Stimulated activated CD4-positive, alpha-beta T cell treated with anti-CD3 and anti-CD28 coated beads, Interleukin-4, amount 100 ng/mL, for 24 hours (primary cell): ENCODE measurements around the gene SLC24A4.

ENCODE experiments used
- DNase-seq: peaks from one replicate; pipeline ENCODE4 v3.0.0-alpha.2; 2020

SLC24A4 gene, protein sequence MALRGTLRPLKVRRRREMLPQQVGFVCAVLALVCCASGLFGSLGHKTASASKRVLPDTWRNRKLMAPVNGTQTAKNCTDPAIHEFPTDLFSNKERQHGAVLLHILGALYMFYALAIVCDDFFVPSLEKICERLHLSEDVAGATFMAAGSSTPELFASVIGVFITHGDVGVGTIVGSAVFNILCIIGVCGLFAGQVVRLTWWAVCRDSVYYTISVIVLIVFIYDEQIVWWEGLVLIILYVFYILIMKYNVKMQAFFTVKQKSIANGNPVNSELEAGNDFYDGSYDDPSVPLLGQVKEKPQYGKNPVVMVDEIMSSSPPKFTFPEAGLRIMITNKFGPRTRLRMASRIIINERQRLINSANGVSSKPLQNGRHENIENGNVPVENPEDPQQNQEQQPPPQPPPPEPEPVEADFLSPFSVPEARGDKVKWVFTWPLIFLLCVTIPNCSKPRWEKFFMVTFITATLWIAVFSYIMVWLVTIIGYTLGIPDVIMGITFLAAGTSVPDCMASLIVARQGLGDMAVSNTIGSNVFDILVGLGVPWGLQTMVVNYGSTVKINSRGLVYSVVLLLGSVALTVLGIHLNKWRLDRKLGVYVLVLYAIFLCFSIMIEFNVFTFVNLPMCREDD

DNA sequence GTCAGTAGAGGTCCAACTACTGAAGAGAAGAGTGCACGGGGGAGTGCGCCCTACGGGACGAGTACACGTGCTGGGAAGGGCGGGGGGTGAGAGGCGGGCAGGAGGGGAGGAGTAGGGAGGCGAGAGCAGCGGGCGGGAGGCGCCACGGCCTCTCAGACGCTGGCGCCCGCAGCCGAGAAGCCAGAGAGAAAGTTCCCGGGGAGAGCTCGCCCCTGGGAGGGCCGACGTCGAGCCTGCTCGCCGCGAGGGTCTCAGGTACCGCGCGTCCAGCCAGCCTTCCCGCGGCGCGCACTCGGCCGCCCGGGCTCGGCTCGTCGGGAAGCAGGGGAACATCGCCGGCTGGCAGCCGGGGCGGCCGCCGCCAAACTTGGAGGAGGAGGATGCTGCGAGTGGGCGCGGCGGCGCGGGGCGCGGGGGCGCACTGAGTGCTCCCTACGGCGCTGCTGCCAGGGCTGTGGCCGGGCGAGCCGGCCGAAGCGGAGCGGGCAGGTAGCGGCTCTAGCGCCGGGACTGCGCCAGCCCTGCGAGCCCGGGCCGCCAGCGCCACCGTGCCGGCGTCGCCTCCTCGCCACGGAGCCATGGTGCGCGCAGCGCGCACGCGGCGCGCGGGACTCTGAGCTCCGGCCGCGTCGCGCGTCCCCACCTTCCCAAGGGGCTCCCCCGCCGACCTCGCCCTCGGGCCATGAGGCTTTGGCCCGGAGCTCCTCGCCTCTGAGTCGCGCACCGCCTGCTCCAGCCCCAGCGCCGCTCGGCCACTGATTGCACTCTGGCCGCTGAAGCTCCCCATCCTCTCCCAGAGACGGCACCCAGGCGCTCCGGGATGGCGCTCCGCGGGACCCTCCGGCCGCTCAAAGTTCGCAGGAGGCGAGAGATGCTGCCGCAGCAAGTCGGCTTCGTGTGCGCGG, at the start of gene SLC24A4:
Gene SLC24A4, plus strand, starts transcription at position 155 of the 905 bp plus-strand sequence. Its CDS starts 666 bp downstream, at position 821.
- DNase-seq: no peak

DNA sequence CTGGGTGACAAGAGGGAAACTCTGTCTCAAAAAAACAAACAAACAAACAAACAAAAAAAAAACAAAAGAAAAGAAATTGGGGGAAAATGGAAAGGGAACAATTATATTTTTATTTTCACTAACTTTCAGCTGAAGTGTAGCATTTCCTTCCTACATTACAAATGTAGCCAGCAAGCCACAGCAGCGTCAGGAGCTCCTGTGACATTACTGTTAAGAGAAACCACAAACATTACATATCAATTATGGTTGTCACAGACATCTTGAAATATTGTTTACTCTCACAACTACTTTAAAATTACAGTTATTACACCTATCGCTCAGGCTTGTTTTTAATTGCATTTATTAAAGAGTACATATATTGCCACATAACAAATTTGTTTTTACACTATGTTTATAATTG, 49.8 kb upstream of the SLC24A4 start:
- DNase-seq: no peak

DNA sequence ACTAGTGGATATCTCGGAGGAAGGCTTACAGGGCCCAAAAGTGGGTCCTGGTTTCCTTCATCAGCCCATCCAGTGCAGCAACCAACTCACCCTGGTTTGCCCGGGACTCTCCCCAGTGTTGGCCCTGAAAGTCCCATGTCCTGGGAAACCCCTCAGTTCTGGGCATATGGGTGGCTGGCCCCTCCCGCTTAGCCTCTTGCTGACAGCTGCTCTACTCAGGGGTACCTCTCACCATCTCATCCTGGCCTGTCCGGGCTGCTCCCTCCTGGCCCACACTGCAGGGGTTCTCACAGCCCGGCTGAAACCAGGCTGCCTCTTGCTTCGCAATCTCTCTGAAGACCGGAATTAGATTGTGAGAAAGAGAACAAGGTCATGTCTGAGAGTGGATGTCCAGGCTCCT, 48.9 kb upstream of the SLC24A4 start:
- DNase-seq: no peak

DNA sequence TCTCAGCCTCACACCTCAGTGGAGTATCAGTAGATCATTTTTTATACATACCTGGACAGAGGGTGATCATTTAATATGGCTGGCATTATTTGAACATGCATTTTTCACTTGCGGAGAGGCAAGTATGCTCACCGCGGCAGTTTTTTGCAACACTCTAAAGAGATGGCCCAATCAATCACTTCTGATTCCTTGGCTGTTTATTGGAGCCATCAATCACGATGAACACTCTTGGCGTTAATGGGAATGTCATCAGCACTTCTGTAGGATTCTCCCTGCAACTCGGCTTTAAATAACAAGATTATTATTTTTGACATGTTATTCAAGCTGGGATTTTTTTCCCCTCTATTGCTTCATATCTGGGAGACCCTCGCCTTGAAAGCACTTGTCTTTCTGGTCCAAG, 46.9 kb upstream of the SLC24A4 start:
- DNase-seq: no peak

DNA sequence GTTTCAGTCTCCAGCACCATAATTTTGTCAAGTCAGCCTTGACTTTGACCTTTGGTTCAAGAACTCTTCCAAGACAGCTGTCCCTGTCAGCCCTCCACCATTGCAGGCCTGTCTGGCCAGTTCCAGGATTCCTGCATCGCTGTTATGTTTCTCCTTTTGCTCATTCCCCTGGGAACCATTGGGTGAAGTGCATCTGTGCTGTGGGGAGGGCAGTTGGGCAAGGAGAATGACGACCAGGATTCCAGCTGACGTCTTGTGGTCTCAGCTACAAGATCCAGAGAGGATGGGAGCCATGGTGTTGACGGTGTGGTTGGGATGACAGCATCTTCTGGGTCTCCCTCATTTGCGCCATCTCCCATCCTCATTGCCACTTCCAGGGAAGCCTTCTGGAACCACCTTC, 45.9 kb upstream of the SLC24A4 start:
- DNase-seq: no peak

- no peak for DNase-seq
Observed at GRCh38 chr14:92280554-92281262, 42.3 kb upstream of the SLC24A4 start.

DNA sequence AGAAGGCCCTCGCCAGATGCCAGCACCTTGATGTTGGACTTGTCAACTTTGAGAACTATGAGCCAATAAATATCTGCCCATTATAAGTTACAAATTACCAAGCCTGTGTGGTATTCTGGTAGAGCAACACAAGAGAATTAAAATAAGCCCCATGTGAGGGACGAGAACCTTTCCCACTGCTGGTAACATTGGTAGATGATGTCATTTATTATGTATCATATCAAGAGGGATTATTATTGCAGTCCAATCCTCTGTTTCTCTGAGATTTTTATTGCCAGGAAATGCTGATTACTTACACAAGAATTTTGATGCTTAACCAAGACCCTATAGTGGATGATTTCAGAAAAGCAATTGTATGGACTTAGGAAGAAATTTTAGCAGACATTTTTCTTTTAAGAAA, 40.3 kb upstream of the SLC24A4 start:
- DNase-seq: no peak

DNA sequence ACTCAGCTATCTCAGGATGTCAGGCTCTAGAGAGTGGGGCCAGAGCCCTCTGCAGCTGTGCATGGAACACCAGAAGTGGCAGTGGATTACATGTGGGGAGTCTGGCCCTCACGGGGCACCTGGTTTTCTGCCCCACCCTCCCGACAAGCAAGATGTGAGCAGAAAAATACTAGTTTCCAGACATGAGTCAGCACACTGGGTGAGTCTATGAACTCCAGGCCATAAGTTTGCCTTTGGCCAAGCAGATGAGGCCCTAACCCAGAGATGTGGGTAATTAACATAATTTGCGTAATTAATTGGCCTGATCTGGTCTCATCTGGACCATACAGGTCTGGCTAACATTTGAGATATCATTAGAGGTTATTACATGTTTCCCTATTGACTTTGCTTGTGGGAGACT, 37.7 kb upstream of the SLC24A4 start:
- no peak for DNase-seq

DNA sequence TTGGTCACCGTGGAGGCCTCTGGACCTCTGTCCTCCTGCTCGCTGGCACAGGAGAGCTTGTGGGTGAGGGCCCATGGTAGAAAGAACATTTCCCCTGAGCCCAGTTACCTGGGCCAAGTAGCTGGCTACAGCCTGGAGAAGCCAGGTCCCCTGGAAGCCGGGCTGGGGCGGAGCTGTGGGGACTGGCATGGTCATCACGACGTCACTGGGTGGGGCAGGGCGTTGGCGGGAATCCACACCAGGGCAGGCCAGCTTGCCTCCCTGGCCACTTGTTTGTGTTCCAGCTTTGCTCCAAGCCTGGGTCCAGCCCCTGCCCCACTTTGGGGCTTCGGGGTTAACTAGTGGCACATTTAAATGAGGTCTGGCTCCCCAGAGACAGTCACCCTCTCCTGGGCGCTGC, 35.0 kb upstream of the SLC24A4 start:
- DNase-seq: no peak

DNA sequence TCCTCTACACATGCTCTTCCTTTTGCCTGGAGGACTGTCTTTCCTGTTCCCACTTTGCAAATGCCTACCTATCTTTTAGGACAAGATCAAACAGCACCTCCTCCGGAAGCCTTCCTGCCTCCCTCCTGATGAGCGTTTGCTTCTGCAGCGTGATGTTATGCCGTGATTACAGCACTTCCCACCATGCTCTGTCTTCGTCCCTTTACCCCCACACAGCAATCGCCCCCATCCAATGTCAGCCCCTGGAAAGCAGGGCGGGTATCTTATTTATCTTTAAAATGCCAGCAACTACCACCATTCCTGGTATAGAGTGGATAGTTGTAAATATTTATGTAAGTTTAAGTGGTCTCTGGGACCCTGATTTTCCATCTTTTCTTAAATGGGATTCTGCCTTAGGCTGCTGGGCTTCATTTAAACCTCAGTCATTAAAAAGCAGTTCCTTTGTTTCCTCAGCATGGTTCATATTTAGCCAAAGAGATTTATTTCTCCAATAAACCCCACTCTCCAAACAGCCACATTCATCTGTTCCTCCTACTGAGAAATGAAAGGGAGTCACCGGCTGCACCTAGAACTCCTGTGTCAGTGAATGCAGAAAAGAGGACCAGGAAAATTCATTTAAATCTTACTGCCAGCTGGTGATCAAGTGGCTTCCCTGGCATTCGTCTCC, 33.8 kb upstream of the SLC24A4 start:
- no peak for DNase-seq

- DNase-seq: no peak
Observed at GRCh38 chr14:92292673-92293072, 30.3 kb upstream of the SLC24A4 start.

DNA sequence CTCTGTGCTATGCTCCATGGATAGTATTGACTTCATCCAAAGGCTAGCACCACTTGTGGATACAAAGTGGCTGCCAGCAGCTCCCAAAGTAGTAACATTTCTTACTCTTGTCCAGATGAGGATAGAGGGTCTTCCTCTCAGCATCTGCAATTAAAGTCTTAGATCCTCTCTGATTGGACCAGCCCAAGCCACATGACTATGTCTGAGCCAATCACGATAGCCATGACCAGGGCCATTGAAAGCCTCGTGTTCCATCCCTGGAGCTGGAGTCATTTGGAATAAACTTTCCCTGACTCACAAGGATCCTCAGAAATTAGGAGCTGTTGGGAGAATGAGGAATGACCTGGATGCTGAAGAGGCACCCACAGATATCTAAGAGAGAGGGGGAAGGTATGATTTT, 28.5 kb upstream of the SLC24A4 start:
- DNase-seq: no peak

DNA sequence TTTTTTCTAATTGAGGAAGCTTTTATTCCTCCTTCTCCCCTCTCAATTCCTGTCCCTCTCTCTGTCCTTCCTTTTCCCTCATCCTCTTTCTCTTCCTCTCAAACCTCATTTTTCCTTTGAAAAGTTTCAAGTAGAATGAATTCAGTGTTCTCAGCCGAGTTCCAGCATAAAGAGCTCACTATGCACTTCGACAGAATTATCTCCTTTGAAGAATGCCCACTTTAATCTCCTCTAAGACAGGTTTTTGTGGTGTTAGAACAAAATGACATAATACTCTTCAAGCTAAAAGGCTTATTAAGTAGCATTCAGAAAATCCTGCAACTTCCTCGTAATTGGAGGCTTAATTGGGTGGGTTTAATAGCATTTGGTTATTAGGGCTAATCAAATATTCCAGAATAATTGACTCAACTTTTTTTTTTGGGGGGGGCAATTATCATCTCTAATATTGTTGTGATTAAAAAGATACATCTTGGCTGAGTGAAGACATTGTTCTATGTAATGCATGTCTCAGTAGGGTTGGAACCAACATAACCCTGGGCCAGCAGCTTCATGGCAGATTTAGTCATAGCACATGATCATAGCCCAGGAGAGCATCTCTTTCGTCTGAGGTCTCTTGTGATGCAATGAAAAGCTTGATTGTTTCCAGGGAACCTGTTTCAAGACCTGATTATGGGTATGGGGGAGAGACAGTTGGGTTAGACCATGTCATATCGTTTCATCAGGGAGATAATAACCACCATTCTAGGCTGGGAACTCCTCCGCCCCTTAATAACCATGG, 25.0 kb upstream of the SLC24A4 start:
- DNase-seq: no peak

GRCh38 chr14:92302481-92302880, 20.5 kb upstream of the SLC24A4 start:
- no peak for DNase-seq

- DNase-seq: no peak
Observed at GRCh38 chr14:92308716-92309115, 14.2 kb upstream of the SLC24A4 start.

GRCh38 chr14:92309968-92310530, 12.9 kb upstream of the SLC24A4 start:
- no peak for DNase-seq

DNA sequence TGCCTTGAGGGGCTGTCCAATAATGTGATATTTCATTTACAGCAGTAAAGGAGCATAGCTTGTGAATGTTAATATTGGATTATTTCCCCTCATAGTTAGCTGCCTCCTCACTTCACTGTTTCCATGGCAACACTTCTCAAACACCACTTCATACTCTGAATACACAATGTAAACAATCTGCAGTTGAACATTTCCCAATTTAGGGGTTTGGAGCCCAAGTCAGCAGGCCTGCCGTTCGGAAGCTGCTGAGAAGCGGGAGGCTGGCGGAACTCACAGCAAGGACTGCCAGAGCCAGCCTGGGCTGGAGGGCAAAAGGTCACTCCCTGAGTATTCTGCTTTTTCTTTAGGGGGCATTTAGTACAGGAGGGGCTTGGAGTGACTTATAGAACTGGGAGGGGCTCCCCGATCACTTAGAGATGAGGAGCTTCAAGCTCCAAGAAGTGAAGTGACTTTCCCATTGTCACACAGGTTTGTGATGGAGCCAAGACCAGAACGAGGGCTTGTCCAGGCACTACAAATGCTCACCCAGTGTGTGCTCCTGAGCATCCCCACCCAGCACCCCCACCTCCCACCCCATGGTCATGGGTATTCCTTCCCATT, 12.1 kb upstream of the SLC24A4 start:
- no peak for DNase-seq

GRCh38 chr14:92314182-92314581, 8.8 kb upstream of the SLC24A4 start:
- no peak for DNase-seq

GRCh38 chr14:92315050-92315805, 7.7 kb upstream of the SLC24A4 start:
- DNase-seq: no peak

DNA sequence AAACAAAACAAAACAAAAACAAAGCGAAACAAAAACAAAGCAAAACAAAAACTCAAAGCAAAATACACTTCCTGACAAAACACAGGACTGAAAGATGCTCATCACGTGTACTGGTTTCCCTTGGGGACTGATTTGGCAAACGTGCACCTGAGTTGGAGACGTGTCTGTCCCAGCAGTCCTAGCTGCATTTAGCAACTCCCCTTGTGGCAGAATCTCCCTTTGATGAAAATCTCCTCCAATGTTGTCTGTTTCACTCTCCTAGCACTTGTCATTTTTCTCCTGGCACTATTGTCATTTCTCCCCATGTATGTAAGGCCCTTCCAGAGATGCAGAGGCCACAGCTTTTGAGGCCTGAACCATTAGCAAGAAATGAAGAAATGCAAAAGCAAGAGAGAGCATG, 6.8 kb upstream of the SLC24A4 start:
- DNase-seq: no peak
